Naive B cell (primary cell): ENCODE data around the gene NDUFS3. TPM values are rescaled to one million over a fixed set of nuclear protein-coding genes. Genes with fewer than 3 reads are reported as not detected.

Experiments
- polyA plus RNA-seq, 6 donors: library from polyadenylated mRNA; unstranded; fragments of 300-500 nt; fragmentation: Illumina TruSeq; gene quantifications; one replicate each; pipeline ENCODE4 v1.2.3, GENCODE V29; 2021; ENCODE audit warnings: low read depth in 6 of 6

The NDUFS3 gene
- polyA plus RNA-seq, 6 donors from 2014 or later = 83.1 to 113 (median 99.6) TPM

Other genes with a start within 250 kb of the NDUFS3 start
- not detected for gene MYBPC3, start 226.4 kb upstream of the NDUFS3 start, polyA plus RNA-seq
- gene SPI1, start 200.5 kb upstream of the NDUFS3 start, polyA plus RNA-seq = 10 to 100 TPM; 42.8 to 74.6 (median 51.7) TPM
- 10 to 100 TPM in 5 of 6 donors, 1 to 10 TPM in 1; 7.5 to 21.9 (median 17.2) TPM for gene SLC39A13, start 170.5 kb upstream of the NDUFS3 start, polyA plus RNA-seq
- 100 to 1,000 TPM in 2 of 6 donors, 10 to 100 TPM in 4; 78.6 to 109 (median 95.1) TPM for gene PSMC3, start 152.6 kb upstream of the NDUFS3 start, polyA plus RNA-seq
- gene RAPSN, start 129.9 kb upstream of the NDUFS3 start, polyA plus RNA-seq = not detected
- 10 to 100 TPM; 61.5 to 96.8 (median 69.0) TPM for gene CELF1, start 25.9 kb upstream of the NDUFS3 start, polyA plus RNA-seq
- 100 to 1,000 TPM in 1 of 6 donors, 10 to 100 TPM in 5; 69.3 to 133 (median 81.2) TPM for gene PTPMT1, start 13.5 kb upstream of the NDUFS3 start, polyA plus RNA-seq
- 10 to 100 TPM; 32.5 to 71.8 (median 46.1) TPM for gene KBTBD4, start 104 bp upstream of the NDUFS3 start, polyA plus RNA-seq
- gene FAM180B, start 7.6 kb downstream of the NDUFS3 start, polyA plus RNA-seq = not detected
- gene C1QTNF4, start 15.3 kb downstream of the NDUFS3 start, polyA plus RNA-seq = under 1 TPM in 1 of 6 donors, not detected in 5; 0.91 TPM
- gene MTCH2, start 63.5 kb downstream of the NDUFS3 start, polyA plus RNA-seq = 10 to 100 TPM; 56.9 to 77.3 (median 64.6) TPM
- gene AGBL2, start 136.3 kb downstream of the NDUFS3 start, polyA plus RNA-seq = 10 to 100 TPM in 1 of 6 donors, 1 to 10 TPM in 5; 3.1 to 14.6 (median 5.7) TPM
- 10 to 100 TPM; 30.9 to 88.8 (median 61.2) TPM for gene FNBP4, start 188.3 kb downstream of the NDUFS3 start, polyA plus RNA-seq